Activated naive CD8-positive, alpha-beta T cell (primary cell): ENCODE results near the gene PLA2R1.

Source experiments
- H3K27ac Mint-ChIP-seq: one replicate; pipeline ENCODE4 v1.8.0; 2021; ENCODE audit warnings: mixed read lengths
- H3K27me3 Mint-ChIP-seq: one replicate; pipeline ENCODE4 v1.8.0; 2021; ENCODE audit warnings: mixed read lengths
- H3K36me3 Mint-ChIP-seq: one replicate; pipeline ENCODE4 v1.8.0; 2021; ENCODE audit warnings: mixed read lengths
- H3K4me1 Mint-ChIP-seq: one replicate; pipeline ENCODE4 v1.8.0; 2021; ENCODE audit warnings: low read depth, mixed read lengths
- H3K4me3 Mint-ChIP-seq: one replicate; pipeline ENCODE4 v1.8.0; 2021; ENCODE audit warnings: mild to moderate bottlenecking, mixed read lengths
- H3K9me3 Mint-ChIP-seq: one replicate; pipeline ENCODE4 v1.8.0; 2021; ENCODE audit warnings: low read depth, mixed read lengths

PLA2R1 gene

DNA sequence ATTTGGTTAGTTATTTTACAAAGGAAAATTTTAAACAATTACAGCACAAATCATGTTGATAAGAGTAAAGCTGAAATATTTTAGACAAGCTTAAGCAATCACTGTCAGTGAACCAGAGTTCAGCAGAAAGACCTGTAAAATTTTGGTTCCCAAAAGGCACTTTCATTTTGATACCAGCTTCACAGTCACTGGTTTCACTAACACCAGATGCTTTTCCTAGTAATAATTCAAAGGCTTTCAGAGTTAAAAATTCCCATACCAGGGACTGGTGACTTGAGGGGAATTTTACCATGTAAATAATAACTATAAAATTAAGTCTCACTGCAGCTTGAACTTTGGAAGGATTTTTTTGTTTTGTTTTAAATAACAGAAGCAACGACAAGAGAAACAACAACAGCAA lies 162.1 kb downstream of the PLA2R1 start:
- Mint-ChIP-seq H3K9me3 (no peaks in the 10 kb centered on the region), H3K4me1 (peaks cover 75% of the 10 kb centered on the region), H3K27ac (no peak overlapping the region), H3K36me3 (peaks cover 11% of the 10 kb centered on the region), H3K27me3 (no peaks in the 10 kb centered on the region), H3K4me3 (no peak overlapping the region)

DNA sequence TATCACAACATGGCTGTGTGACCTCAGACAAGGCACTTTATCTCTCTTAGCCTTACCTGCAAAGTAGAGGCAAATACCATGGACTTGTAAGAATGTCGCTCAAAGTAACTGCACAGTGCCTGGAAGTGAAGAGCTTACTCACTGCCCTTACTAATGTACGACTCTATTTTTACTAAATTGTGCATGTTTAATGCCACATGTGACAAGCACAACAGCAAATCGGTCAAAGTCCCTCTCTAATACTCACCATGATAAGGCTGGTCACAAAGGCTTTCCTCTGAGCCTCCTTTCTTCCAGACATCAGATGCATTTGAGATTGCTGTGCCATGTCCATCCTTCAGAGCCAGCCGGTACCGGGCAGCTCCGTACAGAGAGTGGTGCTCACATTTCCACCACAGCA lies 164.0 kb downstream of the PLA2R1 start:
- Mint-ChIP-seq H3K27me3 (no peaks in the 10 kb centered on the region), H3K9me3 (no peaks in the 10 kb centered on the region), H3K27ac (no peak overlapping the region), H3K4me3 (no peak overlapping the region), H3K4me1 (peaks cover 75% of the 10 kb centered on the region), H3K36me3 (peaks cover 19% of the 10 kb centered on the region)

GRCh38 chr2:159897720-159898119 lies 164.7 kb downstream of the PLA2R1 start:
- no peak overlapping the region for H3K4me3 Mint-ChIP-seq
- H3K27ac Mint-ChIP-seq = no peak overlapping the region
- no peaks in the 10 kb centered on the region for H3K9me3 Mint-ChIP-seq
- H3K36me3 Mint-ChIP-seq = peaks cover 21% of the 10 kb centered on the region
- no peaks in the 10 kb centered on the region for H3K27me3 Mint-ChIP-seq
- H3K4me1 Mint-ChIP-seq = peaks cover 71% of the 10 kb centered on the region

- Mint-ChIP-seq H3K4me1 (peaks cover 73% of the 10 kb centered on the region), H3K4me3 (no peak overlapping the region), H3K27ac (no peak overlapping the region), H3K9me3 (no peaks in the 10 kb centered on the region), H3K36me3 (peaks cover 25% of the 10 kb centered on the region), H3K27me3 (no peaks in the 10 kb centered on the region)
Measured at GRCh38 chr2:159897081-159897480, 165.3 kb downstream of the PLA2R1 start.

DNA sequence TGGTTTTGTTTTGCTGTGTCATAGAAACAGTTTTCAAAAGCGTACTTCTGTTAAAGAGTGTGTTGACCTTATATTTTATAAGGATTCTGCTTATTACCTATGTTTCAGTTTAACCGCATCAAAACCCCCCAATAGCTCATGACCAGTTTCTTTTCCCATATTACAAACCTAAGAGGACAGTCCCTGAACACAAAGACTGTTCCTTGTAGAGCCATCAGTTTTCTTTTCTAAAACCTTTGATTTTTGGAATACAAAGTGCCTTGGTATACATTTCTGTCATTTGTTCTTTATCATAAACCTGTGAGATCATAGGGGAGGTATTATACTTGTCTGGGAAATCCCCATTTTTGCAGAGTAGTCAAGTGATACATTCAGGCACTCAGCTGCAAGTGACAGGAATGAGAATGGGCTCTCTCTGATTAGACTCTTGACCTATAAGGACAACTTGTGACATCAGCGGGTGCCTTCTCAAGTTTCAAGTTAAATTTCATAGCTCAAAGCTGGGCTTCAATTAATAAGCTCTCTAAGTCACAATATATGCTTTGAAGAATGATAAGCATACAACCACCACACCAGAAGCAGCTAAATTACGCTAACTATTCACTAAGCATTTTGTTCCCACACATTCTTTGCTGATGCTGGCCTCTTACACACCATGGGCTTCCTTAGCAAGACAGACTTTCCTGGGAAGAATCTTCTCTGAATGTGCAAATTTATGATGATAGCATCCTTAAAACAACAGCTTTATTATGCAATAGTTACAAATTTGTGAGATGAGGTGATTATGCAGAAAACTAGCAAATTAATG lies 167.0 kb downstream of the PLA2R1 start:
- Mint-ChIP-seq H3K36me3 (peaks cover 26% of the 10 kb centered on the region), H3K9me3 (no peaks in the 10 kb centered on the region), H3K4me3 (no peak overlapping the region), H3K4me1 (peaks cover 67% of the 10 kb centered on the region), H3K27me3 (no peaks in the 10 kb centered on the region), H3K27ac (peak overlapping the region; percentile 72)

- H3K27ac Mint-ChIP-seq = no peak overlapping the region
- H3K4me3 Mint-ChIP-seq = no peak overlapping the region
Measured at GRCh38 chr2:159894145-159894838, 168.1 kb downstream of the PLA2R1 start.

DNA sequence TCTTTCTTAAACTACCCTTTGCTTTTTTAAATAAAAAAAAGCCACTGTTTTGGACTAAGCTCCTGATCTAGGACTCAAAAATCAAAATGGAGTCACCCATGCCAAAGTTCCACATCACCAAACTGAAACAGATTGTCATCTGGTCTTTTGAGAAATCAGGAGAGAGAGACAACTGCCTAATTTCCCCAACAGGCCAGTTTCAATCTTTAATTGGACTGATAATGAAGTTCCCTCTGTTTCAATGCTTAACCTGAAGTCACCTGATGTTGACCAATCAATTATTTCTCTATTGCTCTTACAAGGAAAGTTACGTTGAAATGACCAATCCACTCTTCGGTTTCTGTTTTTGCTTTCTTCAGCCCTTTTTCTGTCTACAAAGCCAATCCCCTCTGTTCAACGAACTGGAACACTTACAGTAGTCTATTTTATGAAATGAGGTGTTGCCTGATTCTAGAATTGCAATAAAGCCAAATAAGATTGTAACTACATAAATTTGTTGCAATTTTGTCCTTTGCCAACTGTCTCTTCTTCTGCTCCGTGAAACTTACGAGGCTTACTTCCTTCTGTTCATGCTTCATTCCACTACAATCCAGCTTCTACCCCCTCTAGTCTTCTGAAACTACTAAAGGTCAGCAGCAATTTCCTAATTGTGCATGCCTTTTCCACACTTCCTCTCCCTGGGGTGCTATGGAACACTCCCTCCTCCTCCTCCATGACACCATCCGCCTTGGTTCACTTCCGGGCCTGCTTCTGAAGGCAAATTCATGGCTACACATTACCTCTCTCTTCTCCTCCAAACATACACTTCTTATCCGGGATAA lies 169.2 kb downstream of the PLA2R1 start:
- Mint-ChIP-seq H3K36me3 (peaks cover 30% of the 10 kb centered on the region), H3K27ac (no peak overlapping the region), H3K27me3 (no peaks in the 10 kb centered on the region), H3K4me1 (peaks cover 50% of the 10 kb centered on the region), H3K4me3 (no peak overlapping the region), H3K9me3 (no peaks in the 10 kb centered on the region)

More at GRCh38 chr2:159894145-159894838, 168.1 kb downstream of the PLA2R1 start:
- Mint-ChIP-seq H3K36me3 (peaks cover 32% of the 10 kb centered on the region), H3K27me3 (no peaks in the 10 kb centered on the region), H3K9me3 (no peaks in the 10 kb centered on the region), H3K4me1 (peaks cover 57% of the 10 kb centered on the region)

GRCh38 chr2:159891917-159892730 lies 170.3 kb downstream of the PLA2R1 start:
- H3K27ac Mint-ChIP-seq = no peak overlapping the region
- H3K9me3 Mint-ChIP-seq = no peaks in the 10 kb centered on the region
- H3K4me3 Mint-ChIP-seq = no peak overlapping the region
- peaks cover 30% of the 10 kb centered on the region for H3K36me3 Mint-ChIP-seq
- H3K4me1 Mint-ChIP-seq = peaks cover 42% of the 10 kb centered on the region
- H3K27me3 Mint-ChIP-seq = no peaks in the 10 kb centered on the region

DNA sequence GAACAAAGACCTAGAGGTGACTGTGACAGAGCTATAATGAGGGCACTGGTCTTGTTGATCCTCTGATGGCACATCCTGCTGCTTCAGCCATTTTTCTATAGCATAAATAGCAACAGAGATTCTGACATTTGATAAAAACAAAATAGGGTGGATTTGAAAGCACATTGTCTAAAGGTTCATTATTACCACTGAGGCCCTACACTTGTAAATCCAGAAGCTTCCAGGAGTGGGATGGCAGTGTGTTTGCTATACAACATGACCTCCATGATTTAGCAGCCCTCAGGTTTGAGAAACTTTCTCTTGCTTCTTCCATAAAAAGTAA lies 171.2 kb downstream of the PLA2R1 start:
- Mint-ChIP-seq H3K36me3 (peaks cover 27% of the 10 kb centered on the region), H3K9me3 (no peaks in the 10 kb centered on the region), H3K4me1 (peaks cover 33% of the 10 kb centered on the region), H3K27ac (peak overlapping the region; percentile 47), H3K27me3 (no peaks in the 10 kb centered on the region), H3K4me3 (no peak overlapping the region)

DNA sequence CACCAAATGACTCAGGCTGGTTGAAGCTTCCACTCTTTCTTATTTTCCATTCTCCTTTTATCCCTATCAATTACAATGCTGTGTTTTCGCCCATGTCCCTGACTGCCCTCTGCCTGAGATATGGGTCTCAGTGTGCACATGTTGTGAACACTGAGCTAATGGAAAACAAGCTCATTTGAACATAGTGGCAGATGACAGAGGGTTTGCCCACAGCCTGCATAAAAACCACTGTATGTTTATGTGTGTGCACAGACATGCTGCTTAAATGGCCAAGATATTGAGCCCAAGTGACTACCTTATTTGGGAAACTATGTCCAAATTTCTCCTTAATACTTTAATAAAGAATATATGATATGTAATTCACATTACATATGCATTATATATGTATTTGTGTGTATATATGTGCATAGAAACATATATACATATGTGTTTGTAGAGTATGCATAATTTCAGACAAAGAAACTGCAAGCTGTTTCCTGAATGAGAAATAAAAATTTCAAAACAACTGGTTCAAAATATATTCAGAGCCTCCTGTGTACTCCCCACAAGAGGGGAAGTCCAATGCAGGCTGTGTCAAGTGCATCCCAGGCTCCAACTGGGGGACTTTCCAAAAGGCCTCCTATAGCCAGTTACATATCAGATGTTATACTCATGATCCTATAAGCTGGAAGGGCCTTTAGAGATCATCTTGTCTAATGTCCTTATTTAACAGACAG lies 171.7 kb downstream of the PLA2R1 start:
- H3K36me3 Mint-ChIP-seq = peaks cover 26% of the 10 kb centered on the region
- no peaks in the 10 kb centered on the region for H3K27me3 Mint-ChIP-seq
- peak overlapping the region; percentile 47 for H3K27ac Mint-ChIP-seq
- no peaks in the 10 kb centered on the region for H3K9me3 Mint-ChIP-seq
- H3K4me1 Mint-ChIP-seq = peaks cover 28% of the 10 kb centered on the region
- H3K4me3 Mint-ChIP-seq = no peak overlapping the region

DNA sequence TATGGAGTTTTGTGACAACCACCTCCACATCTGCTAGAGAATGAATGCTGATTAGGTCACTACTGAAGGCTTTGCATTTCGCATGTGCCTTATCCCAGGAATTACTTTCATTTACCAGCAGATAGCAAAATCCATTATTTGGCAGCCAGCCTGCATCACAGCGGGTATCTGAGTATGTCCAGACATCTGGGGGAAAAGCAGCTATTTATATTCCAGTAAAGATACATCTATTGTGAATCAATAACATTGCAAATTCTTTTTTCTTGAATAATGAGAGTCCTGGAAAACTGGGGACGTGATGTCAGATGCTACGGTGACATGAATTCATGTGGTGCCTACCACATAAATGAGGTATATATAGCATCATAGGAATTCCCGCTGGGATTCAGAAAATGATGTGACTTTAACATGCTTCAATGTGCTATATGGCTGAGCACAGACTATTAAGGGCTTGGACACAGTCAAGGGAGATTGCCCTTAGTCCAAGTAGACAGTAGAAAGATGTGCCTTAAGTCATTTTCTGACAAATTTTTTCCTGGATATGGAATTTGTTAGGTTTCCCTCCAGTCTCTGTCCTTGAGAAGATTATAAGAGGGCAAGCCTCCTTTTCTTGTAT lies 180.2 kb downstream of the PLA2R1 start:
- no peaks in the 10 kb centered on the region for H3K27me3 Mint-ChIP-seq
- H3K4me3 Mint-ChIP-seq = no peak overlapping the region
- H3K4me1 Mint-ChIP-seq = peaks cover 8% of the 10 kb centered on the region
- peaks cover 22% of the 10 kb centered on the region for H3K36me3 Mint-ChIP-seq
- H3K27ac Mint-ChIP-seq = no peak overlapping the region
- no peaks in the 10 kb centered on the region for H3K9me3 Mint-ChIP-seq
